Tibial nerve (tissue), 4 donors: ENCODE results near the gene LIMD2. TPM values are rescaled to one million over a fixed set of nuclear protein-coding genes. Genes with fewer than 3 reads are reported as not detected.

Experiments
- DNase-seq, 2 donors: peaks; one replicate each; pipeline ENCODE4 v3.0.0-alpha.2; 2019; ENCODE audit warnings: low spot score in 2 of 2
- H3K27ac ChIP-seq, 4 donors: fragments of 200-600 bp; sonication (generic) in 3 of 4; one replicate each; pipeline ENCODE4 v1.5.1; 2017 to 2019; ENCODE audit warnings: mild to moderate bottlenecking in 1 of 4
- H3K27me3 ChIP-seq, 2 donors: fragments of 200-600 bp; sonication (generic) in 1 of 2; one replicate each; pipeline versions ENCODE4 v1.5.1 to v1.6.0; 2017 to 2019
- H3K36me3 ChIP-seq, 3 donors: fragments of 200-600 bp; sonication (generic); one replicate each; pipeline ENCODE4 v1.5.1; 2018 to 2019
- H3K4me1 ChIP-seq, 4 donors: fragments of 200-600 bp; sonication (generic) in 3 of 4; one replicate each; pipeline ENCODE4 v1.5.1; 2017 to 2019
- H3K4me3 ChIP-seq, 4 donors: fragments of 200-600 bp; sonication (generic) in 3 of 4; one replicate each; pipeline ENCODE4 v1.5.1; 2017 to 2019; ENCODE audit warnings: mild to moderate bottlenecking in 1 of 4, moderate library complexity in 1 of 4
- H3K9me3 ChIP-seq, 4 donors: fragments of 200-600 bp; sonication (generic) in 3 of 4; one replicate each; pipeline ENCODE4 v1.5.1; 2017 to 2019
- CTCF ChIP-seq, 5 experiments: fragments of 200-600 bp in 3 of 5; fragments of 450-650 bp in 2 of 5; sonication (generic) in 3 of 5; IDR thresholded peaks; one replicate each; pipeline ENCODE4 v1.5.1; 2016 to 2019; ENCODE audit warnings: antibody characterized with exemption in 5 of 5, mild to moderate bottlenecking in 3 of 5, moderate library complexity in 2 of 5
- EP300 ChIP-seq, 2 donors: sonication (generic); formaldehyde crosslinking; IDR thresholded peaks; one replicate each; pipeline ENCODE4 v1.6.1; 2017; ENCODE audit warnings: antibody characterized with exemption in 2 of 2, mild to moderate bottlenecking in 1 of 2
- POLR2A ChIP-seq, 2 donors: fragments of 450-650 bp; IDR thresholded peaks; one replicate each; pipeline ENCODE4 v1.6.1; 2017; ENCODE audit warnings: antibody characterized with exemption in 2 of 2, mild to moderate bottlenecking in 2 of 2, moderate library complexity in 2 of 2
- WGBS, 2 donors: methylation state at CpG; one replicate each; pipeline ENCODE4 v1.1.5; 2018; 5-methylcytosine and 5-hydroxymethylcytosine counted together
- total RNA-seq, 4 donors: library from RNA; depleted of rRNA; stranded (reverse); fragments of >200 nt; gene quantifications; one replicate each; pipeline ENCODE4 v1.1.0, GENCODE V29; 2016

Gene LIMD2
- total RNA-seq, 4 donors from 2014 or later = 7.5 to 40.2 (median 25.2) TPM

DNA sequence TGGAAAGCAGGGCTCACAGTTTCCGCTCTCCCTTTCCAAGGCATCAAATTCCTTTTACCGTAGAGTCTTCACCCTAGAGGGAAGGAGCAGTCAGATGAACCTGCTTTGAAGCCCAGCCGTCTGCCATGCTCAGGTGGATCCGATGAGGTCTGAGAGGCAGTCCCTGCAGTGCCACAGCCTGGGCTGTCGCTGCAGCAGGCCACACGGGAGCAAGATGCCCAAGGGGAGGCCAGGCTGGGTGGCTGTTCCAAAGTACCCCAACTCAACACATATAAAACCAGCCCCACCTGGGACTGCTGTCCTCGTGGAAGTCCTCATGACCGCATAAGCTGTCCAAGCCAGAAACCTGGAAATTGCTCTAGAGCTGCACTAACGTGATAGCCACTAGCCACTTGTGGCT is 4.9 kb upstream of the LIMD2 start:
- DNase-seq = no peak
- H3K9me3 ChIP-seq = no peaks in the 10 kb centered on the region
- TF ChIP-seq EP300 (IDR thresholded peaks at IDR 0.05) (no peak), CTCF (IDR thresholded peaks at IDR 0.05) (no peak), POLR2A (IDR thresholded peaks at IDR 0.05) (no peak)
- 82 to 85% methylated on average over 9 of the region's 9 CpGs for WGBS, 2 donors
- no peak overlapping the region for H3K27ac ChIP-seq
- no peak overlapping the region for H3K4me3 ChIP-seq
- H3K27me3 ChIP-seq = no peaks in the 10 kb centered on the region
- H3K4me1 ChIP-seq = peaks cover 0 to 20% (median 7%) of the 10 kb centered on the region in 4 donors
- H3K36me3 ChIP-seq = peaks cover 0 to 68% (median 2%) of the 10 kb centered on the region in 3 donors

DNA sequence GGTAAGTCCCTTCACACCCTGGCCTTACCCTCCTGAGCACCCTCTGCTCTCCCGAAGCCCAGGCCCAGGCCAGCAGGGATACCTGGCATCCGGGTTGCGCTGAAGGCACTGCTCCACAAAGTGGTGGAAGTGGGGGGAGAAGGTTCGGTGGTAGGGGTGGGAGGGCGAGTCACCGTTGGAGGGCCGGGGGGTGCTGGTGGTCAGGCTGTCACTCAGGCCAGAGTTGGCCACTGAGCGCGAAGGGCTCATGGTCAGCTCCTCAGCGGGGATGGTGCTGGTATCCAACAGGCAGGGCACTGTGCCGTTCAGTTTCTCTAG is 4.3 kb upstream of the LIMD2 start:
- no peak for DNase-seq
- 82 to 90% methylated on average over 11 of the region's 11 CpGs for whole genome bisulfite sequencing, 2 donors
- Histone ChIP-seq H3K27me3 (no peaks in the 10 kb centered on the region), H3K36me3 (peaks cover 0 to 62% (median 2%) of the 10 kb centered on the region in 3 donors), H3K4me1 (peaks cover 0 to 22% (median 8%) of the 10 kb centered on the region in 4 donors), H3K4me3 (no peak overlapping the region), H3K9me3 (no peaks in the 10 kb centered on the region), H3K27ac (no peak overlapping the region)
- TF ChIP-seq CTCF (IDR thresholded peaks at IDR 0.05) = no peak
- no peak for TF ChIP-seq EP300 (IDR thresholded peaks at IDR 0.05)
- TF ChIP-seq POLR2A (IDR thresholded peaks at IDR 0.05) = no peak

GRCh38 chr17:63703556-63704258 is 3.8 kb upstream of the LIMD2 start:
- H3K9me3 ChIP-seq = no peaks in the 10 kb centered on the region
- DNase-seq = no peak
- H3K27ac ChIP-seq = no peak overlapping the region
- no peak for TF ChIP-seq CTCF (IDR thresholded peaks at IDR 0.05)
- TF ChIP-seq EP300 (IDR thresholded peaks at IDR 0.05) = no peak
- no peak for TF ChIP-seq POLR2A (IDR thresholded peaks at IDR 0.05)
- peaks cover 0 to 27% (median 12%) of the 10 kb centered on the region in 4 donors for H3K4me1 ChIP-seq
- no peaks in the 10 kb centered on the region for H3K27me3 ChIP-seq
- WGBS, 2 donors = 85 to 86% methylated on average over 16 of the region's 16 CpGs
- peaks cover 0 to 57% (median 2%) of the 10 kb centered on the region in 3 donors for H3K36me3 ChIP-seq
- H3K4me3 ChIP-seq = no peak overlapping the region

GRCh38 chr17:63703029-63703428 is 3.1 kb upstream of the LIMD2 start:
- Histone ChIP-seq H3K4me3 (no peak overlapping the region), H3K4me1 (peaks cover 0 to 34% (median 19%) of the 10 kb centered on the region in 4 donors), H3K9me3 (no peaks in the 10 kb centered on the region), H3K27ac (peak overlapping the region in 1 of 4 donors; percentile 97), H3K27me3 (no peaks in the 10 kb centered on the region), H3K36me3 (peaks cover 0 to 50% (median 2%) of the 10 kb centered on the region in 3 donors)
- TF ChIP-seq CTCF (IDR thresholded peaks at IDR 0.05) = no peak
- TF ChIP-seq POLR2A (IDR thresholded peaks at IDR 0.05) = no peak
- TF ChIP-seq EP300 (IDR thresholded peaks at IDR 0.05) = no peak
- no peak for DNase-seq
- WGBS, 2 donors = 68 to 70% methylated on average over 5 of the region's 5 CpGs

DNA sequence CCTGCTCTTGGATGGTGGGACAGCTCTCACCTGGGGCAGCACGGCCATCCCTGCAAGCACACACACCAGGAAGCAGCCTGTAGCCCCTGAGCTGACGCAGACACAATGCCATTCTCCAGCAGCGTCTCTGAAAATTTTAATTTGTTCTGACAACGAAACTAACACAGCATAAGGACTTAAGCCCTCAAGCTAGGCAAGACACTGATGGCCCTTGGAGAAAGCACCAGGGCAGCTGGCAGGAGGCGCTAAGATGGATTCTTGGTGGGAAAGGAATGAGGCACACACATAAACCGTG is 2.7 kb upstream of the LIMD2 start:
- peaks cover 0 to 38% (median 22%) of the 10 kb centered on the region in 4 donors for H3K4me1 ChIP-seq
- H3K27ac ChIP-seq = peak overlapping the region in 1 of 4 donors; percentile 97
- no peak for TF ChIP-seq POLR2A (IDR thresholded peaks at IDR 0.05)
- no peak for TF ChIP-seq EP300 (IDR thresholded peaks at IDR 0.05)
- no peak for TF ChIP-seq CTCF (IDR thresholded peaks at IDR 0.05)
- H3K36me3 ChIP-seq = peaks cover 0 to 47% (median 2%) of the 10 kb centered on the region in 3 donors
- no peaks in the 10 kb centered on the region for H3K9me3 ChIP-seq
- no peak for DNase-seq
- 73 to 79% methylated on average over 6 of the region's 6 CpGs for WGBS, 2 donors
- no peaks in the 10 kb centered on the region for H3K27me3 ChIP-seq
- no peak overlapping the region for H3K4me3 ChIP-seq
